Loucy (cell line): ENCODE results near the gene IFNA7.
"Not testable (repeated sequence)": the region's sequence is repeated elsewhere in the genome, so short reads cannot be mapped to it uniquely, and the experiment has no call there.

Source experiments
- H2AFZ ChIP-seq: fragments of 200-600 bp; sonication (generic); 2 replicates; pipeline ENCODE4 v1.6.0; 2016; ENCODE audit warnings: antibody characterized with exemption, mild to moderate bottlenecking, low read length, moderate library complexity
- H3F3A ChIP-seq: fragments of 200-600 bp; 2 replicates; pipeline ENCODE4 v1.6.0; 2016; ENCODE audit warnings: antibody characterized with exemption, low read depth, mild to moderate bottlenecking
- H3K27me3 ChIP-seq: fragments of 200-600 bp; sonication (generic); 2 replicates; pipeline ENCODE4 v1.6.1; 2014; ENCODE audit warnings: low read length, mild to moderate bottlenecking; ENCODE audit not compliant: insufficient read depth, poor library complexity, severe bottlenecking
- H3K36me3 ChIP-seq: fragments of 200-600 bp; sonication (generic); 2 replicates; pipeline ENCODE4 v1.6.1; 2016; ENCODE audit warnings: low read length; ENCODE audit not compliant: insufficient read depth
- H3K4me1 ChIP-seq: fragments of 200-600 bp; sonication (generic); 2 replicates; pipeline ENCODE4 v1.5.1; 2014; ENCODE audit warnings: low read length, mild to moderate bottlenecking; ENCODE audit not compliant: insufficient read depth, poor library complexity, severe bottlenecking
- H3K4me2 ChIP-seq: fragments of 200-600 bp; sonication (generic); 2 replicates; pipeline ENCODE4 v1.6.0; 2014; ENCODE audit warnings: antibody characterized with exemption, low read length, low read depth, mild to moderate bottlenecking; ENCODE audit not compliant: poor library complexity, severe bottlenecking
- H3K4me3 ChIP-seq: fragments of 200-600 bp; sonication (generic); 2 replicates; pipeline ENCODE4 v1.5.1; 2014; ENCODE audit warnings: low read length, mild to moderate bottlenecking, mixed read lengths; ENCODE audit not compliant: poor library complexity, severe bottlenecking
- H3K79me2 ChIP-seq: fragments of 200-600 bp; sonication (generic); 2 replicates; pipeline ENCODE4 v1.6.1; 2014; ENCODE audit warnings: low read length; ENCODE audit not compliant: insufficient read depth
- H3K9ac ChIP-seq: fragments of 200-600 bp; sonication (generic); 2 replicates; pipeline ENCODE4 v1.6.0; 2014; ENCODE audit warnings: mild to moderate bottlenecking, low read depth, low read length, moderate library complexity; ENCODE audit not compliant: poor library complexity, severe bottlenecking
- H3K9me2 ChIP-seq: fragments of 200-600 bp; sonication (generic); replicated peaks from 2 replicates; pipeline ENCODE4 v1.6.1; 2016; ENCODE audit warnings: low read depth, low read length, mixed read lengths
- H3K9me3 ChIP-seq: fragments of 200-600 bp; sonication (generic); 2 replicates; pipeline ENCODE4 v1.6.1; 2014; ENCODE audit warnings: mild to moderate bottlenecking, antibody characterized with exemption, low read length, low read depth; ENCODE audit not compliant: insufficient read depth
- H4K20me1 ChIP-seq: fragments of 200-600 bp; sonication (generic); 2 replicates; pipeline ENCODE4 v1.6.0; 2014; ENCODE audit warnings: antibody characterized with exemption, low read length, mild to moderate bottlenecking; ENCODE audit not compliant: insufficient read depth, poor library complexity, severe bottlenecking
- CTCF ChIP-seq: fragments of 200-600 bp; sonication (generic); conservative IDR thresholded peaks from 2 replicates; pipeline ENCODE4 v1.5.1; 2014; ENCODE audit warnings: mild to moderate bottlenecking, antibody characterized with exemption, low read length
- EZH2phosphoT487 ChIP-seq: fragments of 200-600 bp; IDR thresholded peaks from 2 replicates; pipeline ENCODE4 v1.6.1; 2018; ENCODE audit warnings: antibody characterized with exemption, mild to moderate bottlenecking, moderate library complexity, borderline replicate concordance

IFNA7 gene

GRCh38 chr9:21205204-21205603 is 3.2 kb upstream of the IFNA7 start:
- no peak overlapping the region for H2AFZ ChIP-seq
- no peaks in the 10 kb centered on the region for H3K4me1 ChIP-seq
- H4K20me1 ChIP-seq, result no peaks in the 10 kb centered on the region
- H3K4me3 ChIP-seq, result no peak overlapping the region
- no peaks in the 10 kb centered on the region for H3F3A ChIP-seq
- TF ChIP-seq CTCF (no peak), EZH2phosphoT487 (no peak)
- H3K9me2 ChIP-seq, result no peaks in the 10 kb centered on the region
- H3K4me2 ChIP-seq, result no peak overlapping the region
- no peaks in the 10 kb centered on the region for H3K27me3 ChIP-seq
- H3K36me3 ChIP-seq, result no peaks in the 10 kb centered on the region
- H3K9me3 ChIP-seq, result no peaks in the 10 kb centered on the region
- H3K79me2 ChIP-seq, result no peaks in the 10 kb centered on the region
- no peak overlapping the region for H3K9ac ChIP-seq

GRCh38 chr9:21194867-21195776 is 6.9 kb downstream of the IFNA7 start:
- H3K79me2 ChIP-seq, H3K9me2 ChIP-seq, H3K27me3 ChIP-seq, H3F3A ChIP-seq, H3K4me1 ChIP-seq, H4K20me1 ChIP-seq, H3K36me3 ChIP-seq, H3K9me3 ChIP-seq: not testable (repeated sequence)
- peak overlapping the region; percentile 67 for H3K4me3 ChIP-seq
- H3K4me2 ChIP-seq, result peak overlapping the region; percentile 60
- peak overlapping the region; percentile 81 for H2AFZ ChIP-seq
- H3K9ac ChIP-seq, result peak overlapping the region; percentile 28
- peak; percentile 65 for TF ChIP-seq CTCF

GRCh38 chr9:21187487-21187886 is 14.5 kb downstream of the IFNA7 start, which contains the start of gene IFNA4:
Gene IFNA4, minus strand, starts transcription at chr9:21187587. Its CDS starts 56 bp downstream, at chr9:21187531.
- H3K9me2 ChIP-seq, H3K27me3 ChIP-seq, H3F3A ChIP-seq, H4K20me1 ChIP-seq, H3K36me3 ChIP-seq, H3K4me2 ChIP-seq, H3K4me3 ChIP-seq, H3K9me3 ChIP-seq, H3K79me2 ChIP-seq, H2AFZ ChIP-seq, H3K9ac ChIP-seq, H3K4me1 ChIP-seq: not testable (repeated sequence)
